Skin epidermis (tissue), 12 donors: ENCODE data around the gene TRPM3.

ENCODE experiments used
- H3K27ac ChIP-seq, 21 experiments: fragments of 200-600 bp; sonication (generic) in 11 of 21; one replicate each; pipeline ENCODE4 v1.5.0; 2020; ENCODE audit warnings: mild to moderate bottlenecking in 3 of 21, inconsistent platforms in 2 of 21, moderate library complexity in 2 of 21
- H3K4me3 ChIP-seq, 7 experiments: fragments of 200-600 bp; sonication (generic) in 2 of 7; one replicate each; pipeline ENCODE4 v1.5.0; 2020; ENCODE audit warnings: inconsistent platforms in 2 of 7, mild to moderate bottlenecking in 2 of 7, moderate library complexity in 1 of 7

TRPM3 gene

GRCh38 chr9:70553707-70554673 is 567.4 kb downstream of the TRPM3 start:
- Histone ChIP-seq H3K27ac (peak overlapping the region in 6 of 21 experiments; percentile 1 to 32 (median 24)), H3K4me3 (no peak overlapping the region)

DNA sequence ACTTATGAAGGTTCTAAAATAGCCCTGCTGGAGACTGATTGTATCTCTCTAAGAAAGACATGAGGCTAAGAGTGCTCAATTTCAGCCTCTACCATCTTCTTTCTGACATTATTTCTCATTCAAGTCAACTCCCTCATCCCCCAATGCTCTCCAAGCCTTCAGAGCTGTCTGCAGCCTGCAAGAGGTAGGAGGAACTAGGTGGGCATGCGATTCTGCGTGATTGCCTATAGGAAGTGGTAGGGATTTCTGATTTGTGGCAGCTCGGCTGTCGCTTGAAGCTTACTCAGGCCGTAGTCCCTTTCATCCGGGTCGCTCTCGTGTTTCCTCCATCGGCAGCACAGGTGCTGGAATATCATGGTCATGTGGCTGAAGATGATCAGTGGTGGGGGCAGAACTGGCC is 568.9 kb downstream of the TRPM3 start:
- no peak overlapping the region for H3K27ac ChIP-seq
- H3K4me3 ChIP-seq = no peak overlapping the region

GRCh38 chr9:70551801-70552200 is 569.6 kb downstream of the TRPM3 start:
- H3K4me3 ChIP-seq = no peak overlapping the region
- no peak overlapping the region for H3K27ac ChIP-seq

- no peak overlapping the region for H3K27ac ChIP-seq
- H3K4me3 ChIP-seq = no peak overlapping the region
Measured at GRCh38 chr9:70551396-70551795, 570.0 kb downstream of the TRPM3 start.

GRCh38 chr9:70549926-70550325 is 571.5 kb downstream of the TRPM3 start:
- no peak overlapping the region for H3K27ac ChIP-seq
- no peak overlapping the region for H3K4me3 ChIP-seq

- Histone ChIP-seq H3K27ac (no peak overlapping the region), H3K4me3 (no peak overlapping the region)
Measured at GRCh38 chr9:70542311-70542931, 579.0 kb downstream of the TRPM3 start.

DNA sequence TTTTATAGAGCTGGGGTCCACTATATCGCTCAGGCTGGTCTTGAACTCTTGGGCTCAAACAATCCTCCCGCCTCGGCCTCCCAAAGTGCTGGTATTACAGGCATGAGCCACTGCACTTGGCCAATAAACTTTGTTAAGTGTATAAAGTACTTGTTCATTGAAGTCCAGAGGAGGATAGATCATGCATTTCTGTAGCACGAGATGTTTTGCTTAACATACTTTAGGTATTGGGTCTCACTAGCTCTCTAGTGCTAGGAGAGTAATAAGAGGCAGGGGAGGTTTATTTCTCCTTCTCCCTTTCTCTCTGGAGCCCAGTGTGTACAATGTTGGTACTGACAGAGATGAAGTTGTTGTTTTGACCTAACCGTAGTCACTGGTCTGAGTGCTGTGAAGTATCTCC is 581.4 kb downstream of the TRPM3 start:
- Histone ChIP-seq H3K4me3 (no peak overlapping the region), H3K27ac (no peak overlapping the region)

DNA sequence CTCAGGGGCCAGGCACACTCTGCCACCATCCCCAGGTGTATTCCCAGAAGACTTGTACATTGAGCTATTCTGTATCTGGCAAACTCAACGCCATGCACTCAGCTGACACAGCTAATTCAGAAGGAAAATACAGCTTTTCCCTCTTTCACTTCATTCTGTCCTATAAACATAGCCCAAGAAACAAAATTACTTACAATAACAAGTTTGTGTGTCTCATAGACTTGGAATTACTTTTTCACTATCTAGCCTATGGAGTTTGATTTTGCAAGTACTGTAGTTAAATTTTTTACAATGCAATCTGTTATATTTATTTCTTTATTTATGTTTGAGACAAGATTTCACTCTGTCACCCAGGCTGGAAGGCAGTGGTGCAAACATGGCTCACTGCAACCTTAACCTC is 581.9 kb downstream of the TRPM3 start:
- Histone ChIP-seq H3K4me3 (no peak overlapping the region), H3K27ac (no peak overlapping the region)

GRCh38 chr9:70539001-70539400 is 582.4 kb downstream of the TRPM3 start:
- no peak overlapping the region for H3K27ac ChIP-seq
- no peak overlapping the region for H3K4me3 ChIP-seq

- no peak overlapping the region for H3K4me3 ChIP-seq
- H3K27ac ChIP-seq = no peak overlapping the region
Measured at GRCh38 chr9:70537084-70537483, 584.3 kb downstream of the TRPM3 start.

- Histone ChIP-seq H3K4me3 (no peak overlapping the region), H3K27ac (no peak overlapping the region)
Measured at GRCh38 chr9:70535546-70536323, 585.7 kb downstream of the TRPM3 start.

GRCh38 chr9:70534471-70534870 is 587.0 kb downstream of the TRPM3 start:
- H3K4me3 ChIP-seq = no peak overlapping the region
- no peak overlapping the region for H3K27ac ChIP-seq

GRCh38 chr9:70534061-70534460 is 587.4 kb downstream of the TRPM3 start:
- H3K27ac ChIP-seq = no peak overlapping the region
- H3K4me3 ChIP-seq = no peak overlapping the region

DNA sequence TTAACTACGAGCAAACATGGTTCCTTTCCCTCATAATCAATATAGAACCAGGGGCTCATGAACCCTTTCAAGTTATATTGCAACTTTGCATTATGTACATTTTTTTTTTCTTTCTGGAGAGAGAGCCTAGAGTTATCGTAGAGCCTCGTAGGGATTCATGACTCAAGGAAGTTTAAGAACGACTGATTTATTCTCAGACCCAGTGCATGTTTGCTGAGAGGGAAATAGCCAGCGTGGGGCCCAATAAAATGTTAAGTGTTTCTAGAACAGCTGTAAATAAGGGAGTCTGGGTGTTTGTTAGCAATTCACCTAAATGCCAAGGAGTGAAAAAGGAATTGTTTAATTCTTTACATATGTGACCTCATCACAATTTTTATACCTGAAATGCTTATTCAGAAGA is 587.9 kb downstream of the TRPM3 start:
- Histone ChIP-seq H3K4me3 (no peak overlapping the region), H3K27ac (no peak overlapping the region)

GRCh38 chr9:70532716-70533115 is 588.7 kb downstream of the TRPM3 start:
- no peak overlapping the region for H3K4me3 ChIP-seq
- H3K27ac ChIP-seq = no peak overlapping the region

DNA sequence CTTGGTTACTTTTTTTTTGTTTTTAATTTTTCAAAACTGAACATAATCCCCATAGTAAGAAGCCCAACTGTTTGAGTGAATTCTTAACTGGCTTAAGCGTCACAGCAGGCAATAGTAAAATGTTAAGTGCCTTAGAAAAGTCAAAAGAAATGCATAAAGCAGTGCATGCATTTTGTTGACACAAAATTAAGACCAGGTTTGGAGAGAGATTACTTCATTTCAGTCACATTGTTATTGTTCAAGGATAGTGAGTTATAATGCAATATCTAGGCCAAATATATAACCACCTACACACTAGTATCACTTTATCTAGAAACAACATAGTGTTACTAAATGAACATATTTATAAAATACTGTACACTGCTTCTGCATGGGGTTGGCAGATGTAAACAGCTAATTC is 590.1 kb downstream of the TRPM3 start:
- Histone ChIP-seq H3K4me3 (no peak overlapping the region), H3K27ac (no peak overlapping the region)

DNA sequence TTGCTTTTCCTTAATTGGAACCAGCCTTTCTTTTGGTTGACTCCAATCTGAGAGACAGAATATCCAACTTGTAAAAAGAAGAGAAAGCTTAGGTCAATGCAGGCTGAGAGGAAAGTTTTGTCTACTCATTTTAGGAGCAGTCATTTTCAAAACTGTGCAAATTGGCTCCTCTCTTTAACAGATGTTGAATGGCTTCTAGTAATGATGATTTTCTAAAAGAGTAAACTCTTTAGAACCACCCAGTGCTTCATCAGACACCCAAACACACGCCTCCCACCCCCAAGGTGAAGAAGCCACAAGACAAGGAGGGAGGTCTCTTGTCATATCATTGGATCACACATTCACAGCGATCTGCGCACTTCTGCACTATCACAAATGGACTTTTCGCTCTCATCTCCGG is 590.7 kb downstream of the TRPM3 start:
- H3K27ac ChIP-seq = peak overlapping the region in 1 of 21 experiments; percentile 7
- no peak overlapping the region for H3K4me3 ChIP-seq

DNA sequence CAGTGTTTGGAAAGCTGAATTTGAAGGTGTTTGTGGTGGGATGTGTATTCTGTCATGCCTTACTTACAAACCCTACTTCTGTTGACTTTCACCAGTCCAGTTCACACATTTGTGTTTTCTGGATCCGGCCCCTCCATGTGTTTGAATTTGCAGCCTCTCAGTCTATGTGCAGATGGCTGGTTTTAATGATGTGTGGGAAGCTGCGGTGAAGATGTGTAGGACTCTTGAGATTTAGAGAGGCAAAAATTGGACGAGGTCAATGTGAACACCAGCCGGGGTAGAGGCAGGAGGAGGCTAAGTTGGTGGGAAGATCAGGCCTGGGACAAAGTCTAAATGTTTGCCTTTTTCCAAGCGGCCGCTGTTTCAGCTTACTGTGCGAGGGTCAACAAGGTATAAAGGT is 591.6 kb downstream of the TRPM3 start:
- Histone ChIP-seq H3K4me3 (no peak overlapping the region), H3K27ac (no peak overlapping the region)

DNA sequence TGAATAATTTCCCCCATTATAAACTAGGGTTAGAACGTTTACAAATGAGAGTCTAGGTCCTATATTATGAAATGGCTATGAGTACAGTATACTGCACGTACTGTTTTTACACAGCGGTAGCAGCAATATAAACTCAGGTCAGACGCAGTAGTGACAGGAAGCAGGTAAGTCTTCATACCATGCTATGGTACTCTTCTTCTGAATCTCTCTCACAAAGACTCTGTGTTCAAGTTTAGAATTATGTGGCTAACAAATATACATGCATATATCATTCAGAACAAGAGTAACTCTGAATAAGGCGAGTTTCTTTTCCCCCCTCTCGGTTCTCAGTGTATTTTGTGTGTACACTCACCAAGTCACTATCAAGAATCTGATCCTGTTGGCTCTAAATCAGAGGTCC is 592.0 kb downstream of the TRPM3 start:
- Histone ChIP-seq H3K4me3 (no peak overlapping the region), H3K27ac (no peak overlapping the region)

DNA sequence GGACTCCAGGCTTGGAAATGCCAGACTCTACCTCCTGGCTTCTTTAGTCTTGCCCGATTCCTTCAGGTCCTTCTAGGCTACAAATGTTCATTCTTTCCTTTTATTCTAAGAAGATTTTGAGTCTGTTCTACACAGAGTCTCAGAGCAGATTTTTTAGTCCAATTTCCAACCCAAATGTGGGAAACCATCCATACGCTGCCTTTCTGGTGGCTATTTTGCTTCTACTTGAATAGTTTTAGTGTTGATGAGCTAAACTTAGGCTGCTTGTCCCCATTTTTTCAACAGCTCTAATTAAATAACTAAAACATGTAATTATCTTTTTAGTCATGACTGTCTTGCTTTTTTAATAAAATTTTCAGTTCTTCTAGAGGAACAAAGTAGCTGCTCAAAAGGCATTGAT is 594.5 kb downstream of the TRPM3 start:
- H3K27ac ChIP-seq = no peak overlapping the region
- no peak overlapping the region for H3K4me3 ChIP-seq

- Histone ChIP-seq H3K27ac (no peak overlapping the region), H3K4me3 (no peak overlapping the region)
Measured at GRCh38 chr9:70525519-70525918, 595.9 kb downstream of the TRPM3 start.
